AG10803 (cell line): Measurements from ENCODE around the gene SUGP1.

Experiments used
- DNase-seq: peaks from one replicate; pipeline ENCODE4 v3.0.0; 2010; ENCODE audit warnings: low read depth
- H3K4me3 ChIP-seq: 2 replicates; pipeline ENCODE4 v1.5.1; 2011; ENCODE audit warnings: mild to moderate bottlenecking, low read length, control low read depth
- TF ChIP-seq, protein P1 (sequence below): conservative IDR thresholded peaks from 2 replicates; pipeline ENCODE4 v1.5.1; 2011; ENCODE audit warnings: mild to moderate bottlenecking, low read length, control low read depth, inconsistent platforms

The SUGP1 gene

DNA sequence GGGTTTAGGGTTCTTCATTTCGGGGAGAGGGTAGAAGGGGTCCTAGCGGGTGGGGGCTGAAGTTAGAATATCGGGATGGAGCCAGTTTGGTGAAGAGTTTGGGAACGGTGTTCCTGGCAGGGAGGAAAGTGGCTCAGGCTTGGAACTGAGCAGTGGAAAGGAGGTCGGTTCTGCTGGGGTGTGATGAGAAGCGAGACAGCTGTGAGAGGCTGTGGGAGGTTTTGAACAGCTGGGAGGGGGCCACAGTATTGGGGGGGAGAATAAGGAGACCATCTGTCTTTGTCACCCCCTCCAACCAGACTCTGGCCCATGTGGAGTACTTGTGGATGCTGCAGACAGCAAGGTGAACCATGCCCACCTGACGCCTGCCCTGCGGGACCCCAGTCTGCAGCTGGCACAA, 46.2 kb downstream of the SUGP1 start:
- TF ChIP-seq, protein P1, sequence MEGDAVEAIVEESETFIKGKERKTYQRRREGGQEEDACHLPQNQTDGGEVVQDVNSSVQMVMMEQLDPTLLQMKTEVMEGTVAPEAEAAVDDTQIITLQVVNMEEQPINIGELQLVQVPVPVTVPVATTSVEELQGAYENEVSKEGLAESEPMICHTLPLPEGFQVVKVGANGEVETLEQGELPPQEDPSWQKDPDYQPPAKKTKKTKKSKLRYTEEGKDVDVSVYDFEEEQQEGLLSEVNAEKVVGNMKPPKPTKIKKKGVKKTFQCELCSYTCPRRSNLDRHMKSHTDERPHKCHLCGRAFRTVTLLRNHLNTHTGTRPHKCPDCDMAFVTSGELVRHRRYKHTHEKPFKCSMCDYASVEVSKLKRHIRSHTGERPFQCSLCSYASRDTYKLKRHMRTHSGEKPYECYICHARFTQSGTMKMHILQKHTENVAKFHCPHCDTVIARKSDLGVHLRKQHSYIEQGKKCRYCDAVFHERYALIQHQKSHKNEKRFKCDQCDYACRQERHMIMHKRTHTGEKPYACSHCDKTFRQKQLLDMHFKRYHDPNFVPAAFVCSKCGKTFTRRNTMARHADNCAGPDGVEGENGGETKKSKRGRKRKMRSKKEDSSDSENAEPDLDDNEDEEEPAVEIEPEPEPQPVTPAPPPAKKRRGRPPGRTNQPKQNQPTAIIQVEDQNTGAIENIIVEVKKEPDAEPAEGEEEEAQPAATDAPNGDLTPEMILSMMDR = no peak
- H3K4me3 ChIP-seq = no peak overlapping the region
- DNase-seq = no peak

DNA sequence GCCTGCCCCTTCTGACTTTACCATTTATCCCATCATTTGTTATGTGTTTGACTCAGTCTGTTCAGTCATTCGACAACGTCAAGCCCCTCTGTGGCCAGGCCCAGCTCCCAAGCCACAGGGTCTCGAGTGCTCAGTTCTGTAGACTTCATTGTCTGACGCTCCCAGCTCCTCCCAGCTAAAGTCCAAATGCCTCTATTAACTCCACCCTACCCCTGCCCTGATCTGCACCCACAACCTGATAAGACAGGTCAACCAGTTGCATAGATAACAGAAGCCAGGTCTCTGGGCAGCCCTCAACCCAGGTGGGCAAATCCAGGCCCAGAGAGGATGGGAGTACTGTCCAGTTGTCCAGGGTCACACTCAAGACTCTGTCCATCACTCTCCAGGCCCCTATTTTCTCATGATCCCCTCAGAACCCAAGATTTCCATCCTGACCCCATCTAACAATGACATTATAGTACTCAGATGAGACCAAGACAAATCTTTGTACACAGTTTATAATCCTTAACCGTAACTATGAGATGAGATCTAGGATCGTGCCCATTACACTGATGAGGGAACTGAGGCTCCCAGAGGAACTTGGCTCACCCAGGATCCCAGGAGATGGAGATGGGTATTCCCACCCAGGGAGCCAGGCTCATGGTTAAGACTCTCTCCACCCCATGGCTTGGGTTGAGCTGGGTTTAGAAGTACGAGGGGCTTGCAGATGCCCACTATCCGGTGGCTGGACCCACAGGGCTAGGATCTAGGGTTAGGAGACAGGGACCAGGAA, 48.3 kb downstream of the SUGP1 start:
- DNase-seq = no peak
- peak overlapping the region; percentile 53 for H3K4me3 ChIP-seq
- TF ChIP-seq, protein P1 = no peak

DNA sequence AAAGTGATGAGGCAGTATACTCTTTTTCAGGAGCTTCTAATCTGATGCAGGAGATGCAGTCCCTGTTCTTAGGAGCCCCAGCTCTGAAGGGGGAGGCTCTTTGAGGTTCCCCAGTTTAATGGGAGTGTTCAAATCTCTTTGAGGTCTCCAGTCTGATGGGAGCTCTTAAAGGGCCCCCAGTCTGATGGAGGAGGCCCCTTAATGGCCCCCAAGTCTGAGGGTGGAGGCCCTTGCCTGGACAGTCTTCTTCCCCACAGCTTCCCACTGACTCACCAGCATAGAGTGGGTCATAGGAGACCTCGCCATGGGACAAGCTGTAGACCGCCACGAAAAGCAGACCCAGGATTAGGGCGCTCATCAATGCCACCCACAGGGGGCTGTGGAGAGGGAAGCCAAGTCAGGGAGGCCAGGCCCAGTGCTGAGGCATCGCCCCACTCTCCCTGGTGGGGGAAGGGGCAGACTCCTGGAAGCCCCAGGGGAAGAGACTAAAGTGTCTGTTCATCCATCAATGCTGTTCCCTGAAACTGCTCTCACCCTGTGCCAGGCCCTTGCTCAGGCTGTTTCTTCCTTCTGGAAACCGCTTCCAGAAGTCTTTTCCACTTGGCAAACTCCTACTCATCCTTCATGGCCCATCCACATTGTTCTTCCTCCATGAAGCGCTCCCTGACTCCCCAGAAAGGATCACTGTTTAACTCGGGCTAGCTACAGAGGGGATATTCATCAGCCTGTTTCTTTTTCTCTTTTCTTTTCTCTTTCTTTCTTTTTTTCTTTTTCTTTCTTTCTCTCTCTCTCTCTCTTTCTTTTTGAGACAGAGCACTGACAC, 49.3 kb downstream of the SUGP1 start:
- TF ChIP-seq, protein P1 = no peak
- H3K4me3 ChIP-seq = no peak overlapping the region

DNA sequence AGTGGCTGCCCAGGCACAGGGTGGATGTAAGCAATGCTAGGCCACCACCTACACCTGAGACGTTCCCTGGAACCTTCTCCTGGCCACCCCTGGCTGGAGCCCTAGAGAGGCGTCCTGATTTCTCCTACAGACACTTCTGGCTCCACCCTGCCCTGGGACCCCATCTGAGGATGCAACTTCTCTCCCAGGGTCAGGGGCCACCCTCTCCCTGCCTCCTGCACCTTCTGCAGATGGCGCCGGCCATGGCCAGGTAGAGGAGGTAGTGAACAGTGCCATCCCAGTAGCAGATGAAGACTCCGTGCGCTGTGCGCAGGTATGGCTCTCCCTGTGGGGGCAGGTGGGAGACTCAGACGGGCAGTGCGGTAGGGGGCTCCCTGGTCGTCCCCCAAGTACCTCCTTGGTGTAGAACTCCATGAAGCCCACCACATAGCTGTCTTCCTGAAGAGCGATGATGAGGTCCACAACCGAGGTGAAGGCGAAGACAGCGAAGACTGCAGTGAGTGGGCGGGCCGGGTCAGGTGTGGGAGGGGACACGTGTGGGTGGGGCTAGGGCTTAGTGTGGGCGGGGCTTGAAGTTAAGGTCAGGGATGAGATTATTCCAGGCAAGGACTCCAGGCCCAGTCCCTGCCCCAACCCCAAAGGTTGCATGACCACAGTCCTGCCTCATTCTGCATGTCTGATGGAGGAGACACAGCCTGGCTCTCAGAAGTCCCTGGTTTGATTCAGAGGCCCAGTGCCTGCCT, 50.2 kb downstream of the SUGP1 start:
- TF ChIP-seq, protein P1 = no peak
- no peak for DNase-seq
- H3K4me3 ChIP-seq = no peak overlapping the region

More for the DNA sequence above, 49.3 kb downstream of the SUGP1 start:
- DNase-seq = no peak

DNA sequence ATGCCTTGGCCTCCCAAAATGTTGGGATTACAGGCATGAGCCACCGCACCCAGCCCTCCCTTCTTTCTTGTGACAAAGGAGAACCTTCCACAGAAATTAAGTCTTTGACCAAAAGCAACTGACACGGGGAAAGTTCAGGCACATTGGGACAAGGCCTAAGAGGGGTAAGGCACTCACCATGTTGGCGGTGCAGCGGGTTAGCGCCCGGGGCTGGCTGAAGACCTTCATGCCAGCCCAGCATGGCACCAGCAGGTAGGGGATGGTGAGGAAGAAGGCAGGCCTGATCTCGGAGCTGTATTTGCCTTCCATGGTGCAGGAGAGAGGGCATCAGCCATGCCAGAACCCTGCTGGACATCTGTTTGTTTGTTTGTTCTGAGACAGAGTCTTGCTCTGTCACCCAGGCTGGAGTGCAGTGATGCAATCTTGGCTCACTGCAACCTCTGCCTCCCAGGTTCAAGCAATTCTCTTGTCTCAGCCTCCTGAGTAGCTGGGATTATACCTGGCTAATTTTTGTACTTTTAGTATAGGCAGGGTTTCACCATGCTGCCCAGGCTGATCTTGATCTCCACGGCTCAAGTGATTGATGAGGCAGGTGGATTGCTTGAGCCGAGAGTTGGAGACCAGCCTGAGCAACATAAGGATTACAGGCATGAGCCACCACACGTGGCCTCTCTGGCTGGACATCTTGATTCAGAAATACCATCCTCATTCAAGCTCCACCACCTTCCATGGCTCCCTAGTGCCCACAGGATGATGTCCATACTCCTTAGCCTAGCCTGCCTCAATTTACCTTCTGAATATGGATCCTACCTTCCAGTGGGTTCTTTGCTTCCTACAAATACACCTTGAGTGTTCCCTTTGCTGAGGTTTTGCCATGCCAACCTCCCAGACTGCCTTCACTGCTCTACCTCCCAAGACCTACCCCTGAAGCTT, 51.6 kb downstream of the SUGP1 start:
- TF ChIP-seq, protein P1 = no peak
- H3K4me3 ChIP-seq = no peak overlapping the region
- DNase-seq = no peak

DNA sequence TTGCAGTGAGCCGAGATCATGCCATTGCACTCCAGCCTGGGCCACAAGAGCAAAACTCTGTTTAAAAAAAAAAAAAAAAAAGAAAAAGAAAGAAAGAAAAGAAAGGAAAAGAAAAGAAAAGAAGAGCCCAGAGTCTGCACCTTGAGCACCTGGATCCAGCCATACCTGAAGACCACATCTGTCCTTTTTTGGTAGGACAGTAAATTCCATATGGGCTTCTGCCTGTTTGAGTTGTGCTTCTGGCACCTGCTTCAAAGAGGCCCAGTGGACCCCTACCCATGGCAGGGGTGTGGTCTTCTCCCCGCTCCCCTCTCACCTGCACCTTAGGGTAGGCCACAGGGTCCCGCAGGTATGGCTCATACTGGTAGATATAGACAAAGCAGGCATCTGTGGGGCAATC, 53.0 kb downstream of the SUGP1 start:
- DNase-seq = no peak
- H3K4me3 ChIP-seq = no peak overlapping the region
- TF ChIP-seq, protein P1 = no peak
